ENCODE results near the gene PPARGC1A. TPM values are rescaled to one million over a fixed set of nuclear protein-coding genes. Genes with fewer than 3 reads are reported as not detected.

The PPARGC1A gene
- polyA plus RNA-seq, 2 of the 4 experiments (the other 2 are of a cell fraction): 0.04 TPM

GRCh38 chr4:23856630-23857029, 33.2 kb downstream of the PPARGC1A start:
- H3K27ac ChIP-seq: no peak overlapping the region
- ChIA-PET CTCF (no interaction called here), POLR2A (no interaction called here)
- H3K9me3 ChIP-seq: no peaks in the 10 kb centered on the region
- TF ChIP-seq HOXB13 (CRISPR knock-in tag; IDR thresholded peaks at IDR 0.05; ENCODE audit: low read depth) (no peak), ATOH8 (CRISPR knock-in tag; IDR thresholded peaks at IDR 0.05; ENCODE audit: low read depth) (no peak)
- no peak for FAIRE-seq
- H3K4me2 ChIP-seq: no peak overlapping the region
- WGBS (ENCODE audit: missing lambda C conversion rate): 27% methylated on average over 3 of the region's 3 CpGs
- DNase-seq (ENCODE audit: low read depth in 1 of 2, low spot score in 1 of 2): no peak
- ATAC-seq: no peak
- no peaks in the 10 kb centered on the region for H3K4me1 ChIP-seq
- no peak overlapping the region for H3K4me3 ChIP-seq

DNA sequence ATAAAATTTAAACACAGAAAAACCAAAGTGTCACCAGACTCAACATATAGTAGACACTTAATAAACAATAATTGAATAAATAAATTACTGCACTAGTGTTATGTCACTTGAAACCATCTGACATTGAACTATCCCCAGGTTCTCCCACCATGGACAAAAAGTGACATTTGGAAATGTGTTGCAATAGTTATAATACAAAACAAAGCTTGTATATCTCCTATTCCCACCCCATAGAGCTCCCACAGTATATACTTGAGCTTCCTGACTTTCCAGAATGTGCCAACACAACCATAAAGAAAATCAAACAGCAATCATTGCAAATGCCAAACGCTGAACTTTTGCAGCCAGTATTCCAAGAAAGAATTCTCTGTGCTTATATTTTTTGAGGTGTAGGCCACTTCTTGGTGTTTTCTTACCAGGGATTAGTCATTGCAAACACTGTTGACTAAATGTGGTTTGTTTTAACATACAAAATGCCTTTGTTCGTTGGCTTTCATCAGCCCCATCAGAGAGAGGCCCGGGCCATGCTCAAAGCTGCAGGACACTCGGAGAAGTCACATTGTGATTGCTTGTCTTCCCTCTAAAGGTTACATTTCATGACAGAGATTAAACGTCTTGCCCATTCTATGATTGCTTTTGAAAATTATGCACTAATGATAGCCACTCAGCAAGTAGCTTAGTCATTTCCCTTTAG, 33.8 kb downstream of the PPARGC1A start:
- WGBS (ENCODE audit: missing lambda C conversion rate): 9% methylated on average over 5 of the region's 5 CpGs
- DNase-seq (ENCODE audit: low read depth in 1 of 2, low spot score in 1 of 2): no peak
- H3K27ac ChIP-seq: no peak overlapping the region
- no peak overlapping the region for H3K4me2 ChIP-seq
- no peaks in the 10 kb centered on the region for H3K9me3 ChIP-seq
- no peak for FAIRE-seq
- H3K4me3 ChIP-seq: no peak overlapping the region
- no peaks in the 10 kb centered on the region for H3K4me1 ChIP-seq
- no peak for ATAC-seq
- TF ChIP-seq CHD4 (IDR thresholded peaks at IDR 0.05; ENCODE audit: borderline replicate concordance): no peak
- TF ChIP-seq MYC (IDR thresholded peaks at IDR 0.05; ENCODE audit: borderline replicate concordance, low read length): no peak
- ChIA-PET CTCF (no interaction called here), POLR2A (no interaction called here)

DNA sequence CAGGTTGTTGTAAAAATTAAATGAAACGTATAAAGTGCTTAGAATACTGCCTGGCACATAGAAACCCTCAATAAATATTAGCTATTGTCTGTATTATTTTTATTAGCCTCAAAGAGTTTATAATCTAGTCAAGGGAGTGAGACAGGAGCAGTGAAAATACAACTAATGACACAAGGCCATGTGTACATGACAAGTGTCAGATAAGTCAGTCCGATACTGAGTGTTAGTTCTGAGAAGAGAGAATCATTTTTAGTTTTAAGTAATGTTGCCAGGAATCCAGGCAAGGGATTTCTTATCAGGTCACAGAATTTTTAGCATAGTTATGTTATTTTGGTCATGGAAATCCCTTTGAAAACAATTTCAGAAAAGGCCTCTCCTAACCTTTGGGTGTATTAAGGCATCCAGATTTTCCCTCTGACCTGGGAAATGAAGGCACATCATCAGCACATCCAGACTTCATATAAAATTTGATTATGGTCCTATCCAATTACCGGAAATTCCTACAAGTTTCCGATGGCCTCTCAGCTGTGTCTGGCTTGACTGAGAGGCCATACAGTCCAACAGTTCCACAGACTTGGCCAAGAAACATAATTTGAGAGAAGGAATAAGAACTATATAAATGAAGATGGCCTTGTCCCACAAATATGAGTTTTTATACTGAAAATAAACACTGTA, 35.7 kb downstream of the PPARGC1A start:
- H3K4me1 ChIP-seq: no peaks in the 10 kb centered on the region
- DNase-seq (ENCODE audit: low read depth in 1 of 2, low spot score in 1 of 2): no peak
- POLR2A ChIA-PET: no interaction called here
- no peaks in the 10 kb centered on the region for H3K9me3 ChIP-seq
- H3K4me3 ChIP-seq: no peak overlapping the region
- H3K27ac ChIP-seq: no peak overlapping the region
- 59% methylated on average over 4 of the region's 4 CpGs for WGBS (ENCODE audit: missing lambda C conversion rate)
- CTCF ChIA-PET: no interaction called here
- ATAC-seq: no peak
- H3K4me2 ChIP-seq: no peak overlapping the region
- no peak for FAIRE-seq
- no peak for TF ChIP-seq RARB (CRISPR knock-in tag; IDR thresholded peaks at IDR 0.05)
- no peak for TF ChIP-seq REST (IDR thresholded peaks at IDR 0.05)
- TF ChIP-seq CHD2 (IDR thresholded peaks at IDR 0.05; ENCODE audit: low read length, partially characterized antibody): no peak
- no peak for TF ChIP-seq FOSL2 (IDR thresholded peaks at IDR 0.05)
- no peak for TF ChIP-seq FOSL2 (CRISPR knock-in tag; IDR thresholded peaks at IDR 0.05)
- TF ChIP-seq NFE2L2 (conservative IDR thresholded peaks at IDR 0.05; ENCODE audit: low read length): no peak
- TF ChIP-seq, protein P1, sequence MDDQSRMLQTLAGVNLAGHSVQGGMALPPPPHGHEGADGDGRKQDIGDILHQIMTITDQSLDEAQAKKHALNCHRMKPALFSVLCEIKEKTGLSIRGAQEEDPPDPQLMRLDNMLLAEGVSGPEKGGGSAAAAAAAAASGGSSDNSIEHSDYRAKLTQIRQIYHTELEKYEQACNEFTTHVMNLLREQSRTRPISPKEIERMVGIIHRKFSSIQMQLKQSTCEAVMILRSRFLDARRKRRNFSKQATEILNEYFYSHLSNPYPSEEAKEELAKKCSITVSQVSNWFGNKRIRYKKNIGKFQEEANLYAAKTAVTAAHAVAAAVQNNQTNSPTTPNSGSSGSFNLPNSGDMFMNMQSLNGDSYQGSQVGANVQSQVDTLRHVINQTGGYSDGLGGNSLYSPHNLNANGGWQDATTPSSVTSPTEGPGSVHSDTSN (IDR thresholded peaks at IDR 0.05): no peak
- no peak for TF ChIP-seq RFX5 (IDR thresholded peaks at IDR 0.05)

GRCh38 chr4:23851464-23851863, 38.4 kb downstream of the PPARGC1A start:
- Histone ChIP-seq H3K27ac (no peak overlapping the region), H3K4me3 (no peak overlapping the region), H3K4me1 (no peaks in the 10 kb centered on the region), H3K9me3 (no peaks in the 10 kb centered on the region), H3K4me2 (no peak overlapping the region)
- ATAC-seq (no peak), DNase-seq (ENCODE audit: low read depth in 1 of 2, low spot score in 1 of 2) (no peak), FAIRE-seq (no peak)
- ChIA-PET CTCF (no interaction called here), POLR2A (no interaction called here)
- WGBS (ENCODE audit: missing lambda C conversion rate): 45% methylated on average over 2 of the region's 2 CpGs
- no peak for TF ChIP-seq HOXB5 (CRISPR knock-in tag; IDR thresholded peaks at IDR 0.05)
